HG03060 (cell line): Measurements from ENCODE around the gene PARD6B.
"Not testable (repeated sequence)": the region's sequence is repeated elsewhere in the genome, so short reads cannot be mapped to it uniquely, and the experiment has no call there.

ENCODE experiments used
- ATAC-seq: cut with Tn5 transposase; IDR thresholded peaks from one replicate; pipeline ENCODE4 v1.9.1; 2021; ENCODE audit warnings: low read depth, moderate number of reproducible peaks; ENCODE audit not compliant: unreplicated experiment

The PARD6B gene

GRCh38 chr20:50771419-50772080 lies 40.2 kb downstream of the PARD6B start:
- not testable (repeated sequence) for ATAC-seq

GRCh38 chr20:50772420-50773185 lies 41.2 kb downstream of the PARD6B start:
- ATAC-seq: no peak

GRCh38 chr20:50774515-50774914 lies 43.1 kb downstream of the PARD6B start:
- no peak for ATAC-seq

- ATAC-seq: no peak
These were observed 44.9 kb downstream of the PARD6B start for GRCh38 chr20:50776122-50776817.

GRCh38 chr20:50777373-50777772 lies 46.0 kb downstream of the PARD6B start:
- no peak for ATAC-seq

- not testable (repeated sequence) for ATAC-seq
These were observed 47.6 kb downstream of the PARD6B start for GRCh38 chr20:50778994-50779393.

GRCh38 chr20:50783390-50783789 lies 52.0 kb downstream of the PARD6B start:
- ATAC-seq: no peak

GRCh38 chr20:50783903-50784302 lies 52.5 kb downstream of the PARD6B start:
- no peak for ATAC-seq

GRCh38 chr20:50784464-50784863 lies 53.1 kb downstream of the PARD6B start:
- no peak for ATAC-seq

- no peak for ATAC-seq
These were observed 55.3 kb downstream of the PARD6B start for GRCh38 chr20:50786703-50787102.

- no peak for ATAC-seq
These were observed 55.8 kb downstream of the PARD6B start for GRCh38 chr20:50787181-50787580.

GRCh38 chr20:50788045-50788991 lies 56.9 kb downstream of the PARD6B start:
- no peak for ATAC-seq

- ATAC-seq: no peak
These were observed 58.7 kb downstream of the PARD6B start for GRCh38 chr20:50789968-50790650.

- peak; percentile 45 for ATAC-seq
These were observed 59.4 kb downstream of the PARD6B start for GRCh38 chr20:50790651-50791277.

GRCh38 chr20:50792708-50793574 lies 61.6 kb downstream of the PARD6B start:
- ATAC-seq: no peak

GRCh38 chr20:50793575-50794016 lies 62.2 kb downstream of the PARD6B start:
- ATAC-seq: not testable (repeated sequence)

GRCh38 chr20:50794181-50794845 lies 62.9 kb downstream of the PARD6B start:
- no peak for ATAC-seq
